B cell (primary cell): ENCODE measurements around the gene CXADR. TPM values are rescaled to one million over a fixed set of nuclear protein-coding genes. Genes with fewer than 3 reads are reported as not detected.

ENCODE experiments used
- ATAC-seq: fragments of 200-7000 bp; cut with Tn5 transposase; one replicate; pipeline ENCODE4 v1.10.0; 2021; ENCODE audit warnings: low read depth, mild to moderate bottlenecking, moderate number of reproducible peaks, moderate library complexity
- CTCF ChIA-PET: fragments of 350-600 bp; sonication (Branson Sonifier 250); formaldehyde crosslinking; loops from one replicate; lab custom pipeline; 2021; ENCODE audit warnings: antibody characterized with exemption, inconsistent platforms; lab: Charles Lee
- POLR2A ChIA-PET: fragments of 350-600 bp; sonication (Branson Sonifier 250); formaldehyde crosslinking; loops from one replicate; lab custom pipeline; 2021; ENCODE audit warnings: antibody characterized with exemption; lab: Charles Lee
- DNase-seq: peaks from one replicate; pipeline ENCODE4 v3.0.0; 2013
- H2AFZ ChIP-seq: 2 replicates; pipeline ENCODE4 v1.6.1; 2012; ENCODE audit warnings: mild to moderate bottlenecking, low read depth, low read length; ENCODE audit not compliant: insufficient read depth, poor library complexity, severe bottlenecking
- H3K27ac ChIP-seq, 2 donors: 1 replicate in 1 of 2; 2 replicates in 1 of 2; pipeline ENCODE4 v1.5.1; 2012 to 2013; ENCODE audit warnings: low read length in 2 of 2, mild to moderate bottlenecking in 2 of 2, moderate library complexity in 1 of 2
- H3K27me3 ChIP-seq, 4 experiments: fragments of 200-600 bp in 1 of 4; sonication (generic) in 1 of 4; replicated peaks in 1 of 4; 1 replicate in 2 of 4; 2 replicates in 2 of 4; pipeline versions ENCODE4 v1.6.1 to v1.7.0; 2013 to 2016; ENCODE audit warnings: low read length in 3 of 4, mild to moderate bottlenecking in 2 of 4, mixed read lengths in 1 of 4, moderate library complexity in 1 of 4; ENCODE audit not compliant: insufficient read depth in 4 of 4, control insufficient read depth in 3 of 4; ENCODE audit errors: control extremely low read depth in 1 of 4
- H3K36me3 ChIP-seq, 2 experiments: replicated peaks in 1 of 2; 1 replicate in 1 of 2; 2 replicates in 1 of 2; pipeline versions ENCODE4 v1.6.1 to v1.7.1; 2013; ENCODE audit warnings: low read length in 1 of 2; ENCODE audit not compliant: insufficient read depth in 2 of 2, control insufficient read depth in 1 of 2; ENCODE audit errors: control extremely low read depth in 1 of 2, extremely low read depth in 1 of 2
- H3K4me1 ChIP-seq, 2 donors: fragments of 200-600 bp in 1 of 2; sonication (generic) in 1 of 2; 1 replicate in 1 of 2; 2 replicates in 1 of 2; pipeline versions ENCODE4 v1.5.1 to v1.6.1; 2013 to 2017; ENCODE audit warnings: low read length in 2 of 2; ENCODE audit not compliant: control insufficient read depth in 2 of 2, insufficient read depth in 2 of 2
- H3K4me2 ChIP-seq: replicated peaks from 2 replicates; pipeline ENCODE3; 2012; ENCODE audit warnings: mild to moderate bottlenecking, low read depth, low read length; ENCODE audit not compliant: poor library complexity, severe bottlenecking
- H3K4me3 ChIP-seq, 5 experiments: fragments of 200-600 bp in 1 of 5; sonication (generic) in 1 of 5; 1 replicate in 3 of 5; 2 replicates in 2 of 5; pipeline versions ENCODE4 v1.5.1 to v1.7.0; 2011 to 2016; ENCODE audit warnings: low read length in 4 of 5, mild to moderate bottlenecking in 4 of 5, low read depth in 2 of 5, control low read depth in 1 of 5, moderate library complexity in 1 of 5; ENCODE audit not compliant: insufficient read depth in 1 of 5; ENCODE audit errors: control extremely low read depth in 1 of 5, extremely low read depth in 1 of 5
- H3K79me2 ChIP-seq: fragments of 200-600 bp; sonication (generic); one replicate; pipeline ENCODE4 v1.6.0; 2016; ENCODE audit warnings: low read length; ENCODE audit not compliant: control insufficient read depth, insufficient read depth
- H3K9ac ChIP-seq: fragments of 200-600 bp; sonication (generic); 2 replicates; pipeline ENCODE4 v1.6.1; 2017; ENCODE audit warnings: mild to moderate bottlenecking, low read length, moderate library complexity
- H3K9me3 ChIP-seq, 3 donors: one replicate each; pipeline versions ENCODE4 v1.6.1 to v1.7.1; 2013; ENCODE audit warnings: low read length in 2 of 3; ENCODE audit not compliant: control insufficient read depth in 2 of 3, insufficient read depth in 1 of 3; ENCODE audit errors: control extremely low read depth in 1 of 3
- H4K20me1 ChIP-seq: 2 replicates; pipeline ENCODE4 v1.6.0; 2012; ENCODE audit warnings: mild to moderate bottlenecking, low read length; ENCODE audit not compliant: insufficient read depth, control insufficient read depth, poor library complexity, severe bottlenecking
- H3K27ac Mint-ChIP-seq: one replicate; pipeline ENCODE4 v1.8.0; 2021; ENCODE audit warnings: mixed read lengths
- H3K27me3 Mint-ChIP-seq: one replicate; pipeline ENCODE4 v1.8.0; 2021; ENCODE audit warnings: mixed read lengths
- H3K4me1 Mint-ChIP-seq: one replicate; pipeline ENCODE4 v1.8.0; 2021; ENCODE audit warnings: mixed read lengths
- H3K4me3 Mint-ChIP-seq: one replicate; pipeline ENCODE4 v1.8.0; 2021; ENCODE audit warnings: mixed read lengths
- H3K9me3 Mint-ChIP-seq: one replicate; pipeline ENCODE4 v1.8.0; 2022; ENCODE audit warnings: mixed read lengths; ENCODE audit not compliant: insufficient read depth
- CTCF ChIP-seq: fragments of 200-600 bp; IDR thresholded peaks from one replicate; pipeline ENCODE4 v1.8.0; 2022; ENCODE audit warnings: antibody characterized with exemption, mild to moderate bottlenecking
- EZH2 ChIP-seq: IDR thresholded peaks from 2 replicates; pipeline ENCODE4 v1.6.1; 2012; ENCODE audit warnings: borderline replicate concordance, low read depth, mild to moderate bottlenecking, moderate library complexity, low read length; ENCODE audit not compliant: insufficient read depth, poor library complexity, severe bottlenecking
- WGBS: methylation state at CpG from one replicate; pipeline ENCODE4 v1.1.5; 2013; ENCODE audit warnings: missing lambda C conversion rate; ENCODE audit not compliant: insufficient coverage; 5-methylcytosine and 5-hydroxymethylcytosine counted together
- intact Hi-C: fragments of 100-400 bp; cut with micrococcal nuclease; formaldehyde crosslinking; loops from one replicate; pipeline ENCODE4 v1.10.0; 2022
- polyA plus RNA-seq: library from polyadenylated mRNA; depleted of rRNA; stranded (reverse); fragments of >200 nt; gene quantifications from 2 replicates; pipeline ENCODE4 v1.2.3, GENCODE V29; 2012
- total RNA-seq, 2 donors: library from RNA; stranded (reverse); fragments of 120-200 nt in 1 of 2; gene quantifications; 1 replicate in 1 of 2; 2 replicates in 1 of 2; pipeline versions ENCODE4 v1.2.3 to v1.2.4, GENCODE V29; 2013 to 2022

Gene CXADR
- total and polyA plus RNA-seq, 2 donors (not counting 1 experiment from before 2014, with no cell fraction given) = not detected

GRCh38 chr21:17469727-17470126 lies 43.1 kb upstream of the CXADR start:
- ATAC-seq = no peak
- H3K9me3 Mint-ChIP-seq = peaks cover 2% of the 10 kb centered on the region
- no peaks in the 10 kb centered on the region for H3K27me3 Mint-ChIP-seq
- WGBS = 100% methylated on average over 1 of the region's 1 CpG
- Histone ChIP-seq H3K9ac (no peak overlapping the region), H3K4me3 (no peak overlapping the region), H3K27me3 (no peaks in the 10 kb centered on the region), H3K4me2 (no peak overlapping the region), H3K9me3 (no peaks in the 10 kb centered on the region), H3K4me1 (no peaks in the 10 kb centered on the region), H3K36me3 (no peaks in the 10 kb centered on the region), H3K79me2 (no peaks in the 10 kb centered on the region), H4K20me1 (no peaks in the 10 kb centered on the region), H3K27ac (no peak overlapping the region), H2AFZ (no peak overlapping the region)
- H3K27ac Mint-ChIP-seq = no peak overlapping the region
- DNase-seq = no peak
- H3K4me1 Mint-ChIP-seq = no peaks in the 10 kb centered on the region
- no peak overlapping the region for H3K4me3 Mint-ChIP-seq
- TF ChIP-seq EZH2 (no peak), CTCF (no peak)
- ChIA-PET POLR2A (no interaction called here), CTCF (no interaction called here)
- intact Hi-C loops = no loop called here

GRCh38 chr21:17472182-17472581 lies 40.7 kb upstream of the CXADR start:
- Histone ChIP-seq H3K36me3 (no peaks in the 10 kb centered on the region), H2AFZ (no peak overlapping the region), H3K27me3 (no peaks in the 10 kb centered on the region), H3K4me3 (no peak overlapping the region), H4K20me1 (no peaks in the 10 kb centered on the region), H3K4me1 (no peaks in the 10 kb centered on the region), H3K79me2 (no peaks in the 10 kb centered on the region), H3K4me2 (no peak overlapping the region), H3K27ac (no peak overlapping the region), H3K9ac (no peak overlapping the region), H3K9me3 (no peaks in the 10 kb centered on the region)
- no peaks in the 10 kb centered on the region for H3K27me3 Mint-ChIP-seq
- TF ChIP-seq CTCF (no peak), EZH2 (no peak)
- CTCF ChIA-PET = interaction anchor here (0.7 kb wide), 1 partner anchor 1053 kb away, joined by 3 read pairs; no protein-coding TSS in a partner anchor
- POLR2A ChIA-PET = no interaction called here
- ATAC-seq (no peak), DNase-seq (no peak)
- WGBS = no CpG with 5 or more reads among the region's 1 CpG
- intact Hi-C loops = no loop called here
- H3K4me3 Mint-ChIP-seq = no peak overlapping the region
- no peak overlapping the region for H3K27ac Mint-ChIP-seq
- H3K9me3 Mint-ChIP-seq = peaks cover 2% of the 10 kb centered on the region
- no peaks in the 10 kb centered on the region for H3K4me1 Mint-ChIP-seq
